Activated CD4-positive, alpha-beta T cell treated with anti-CD3 and anti-CD28 coated beads, Interleukin-2, amount 50 U/mL, for 24 hours (primary cell): ENCODE measurements around the gene HAPLN3.

Experiments
- DNase-seq, 2 donors: peaks; one replicate each; pipeline ENCODE4 v3.0.0-alpha.2; 2020; ENCODE audit warnings: low read depth in 1 of 2, low spot score in 1 of 2

The HAPLN3 gene

DNA sequence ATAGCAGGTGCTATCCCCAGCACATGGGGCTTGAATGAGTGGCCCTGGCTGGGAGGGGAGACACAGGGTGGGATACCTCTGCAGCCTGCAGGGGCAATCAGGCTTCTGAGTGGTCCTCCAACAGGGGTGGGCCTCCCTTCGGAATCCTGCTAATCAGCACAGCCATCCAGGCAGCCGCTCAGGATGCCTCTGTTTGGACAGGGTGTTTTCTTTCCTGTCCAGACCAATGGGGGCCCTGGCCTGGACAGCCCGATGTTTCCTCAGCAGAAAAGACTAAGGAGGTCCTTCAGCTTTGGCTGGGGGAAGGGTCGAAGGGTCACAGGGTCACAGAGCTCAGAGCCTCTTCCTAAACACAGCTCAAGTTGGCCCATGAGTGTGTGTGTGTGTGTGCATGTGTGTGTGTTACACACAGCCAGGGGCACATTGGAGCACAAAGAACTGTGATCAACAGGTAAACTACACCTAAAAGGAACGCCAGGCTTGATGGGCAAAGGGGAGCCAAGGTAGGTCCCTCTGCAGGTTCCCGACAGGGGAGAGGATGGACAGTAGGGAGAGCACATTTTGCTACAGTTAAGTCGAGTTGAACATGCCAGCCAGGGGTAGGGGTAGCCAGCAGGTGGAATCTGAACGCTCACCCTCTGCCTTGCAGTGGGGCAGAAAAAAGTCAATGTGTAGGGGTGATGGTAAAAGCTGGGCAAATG lies 1.1 kb upstream of the HAPLN3 start:
- DNase-seq, result no peak

DNA sequence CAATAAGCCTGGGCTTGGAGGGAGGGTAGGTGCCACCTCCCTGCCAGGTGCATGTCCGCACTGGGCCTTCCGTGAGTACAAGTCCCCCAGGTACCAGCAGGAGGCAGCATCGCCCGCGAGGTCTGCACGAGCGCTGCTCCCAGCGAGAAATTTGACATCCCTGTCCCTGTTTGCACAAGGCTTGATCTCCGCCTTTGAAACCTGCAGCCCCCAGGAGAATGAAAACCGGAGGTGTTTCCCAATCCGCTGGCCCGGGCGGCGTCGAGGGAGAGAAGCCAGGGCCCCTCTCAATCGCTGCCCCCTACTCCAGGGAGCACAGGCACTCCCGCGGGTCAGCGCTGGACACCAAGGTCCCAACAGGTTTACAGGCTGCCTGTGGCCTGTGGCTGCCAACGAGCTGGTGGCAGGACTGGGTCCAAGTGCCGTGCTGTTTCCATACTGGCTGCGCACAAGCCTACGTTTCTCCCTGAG lies 961 bp downstream of the HAPLN3 start:
- DNase-seq, result peak; percentile 73 to 78

DNA sequence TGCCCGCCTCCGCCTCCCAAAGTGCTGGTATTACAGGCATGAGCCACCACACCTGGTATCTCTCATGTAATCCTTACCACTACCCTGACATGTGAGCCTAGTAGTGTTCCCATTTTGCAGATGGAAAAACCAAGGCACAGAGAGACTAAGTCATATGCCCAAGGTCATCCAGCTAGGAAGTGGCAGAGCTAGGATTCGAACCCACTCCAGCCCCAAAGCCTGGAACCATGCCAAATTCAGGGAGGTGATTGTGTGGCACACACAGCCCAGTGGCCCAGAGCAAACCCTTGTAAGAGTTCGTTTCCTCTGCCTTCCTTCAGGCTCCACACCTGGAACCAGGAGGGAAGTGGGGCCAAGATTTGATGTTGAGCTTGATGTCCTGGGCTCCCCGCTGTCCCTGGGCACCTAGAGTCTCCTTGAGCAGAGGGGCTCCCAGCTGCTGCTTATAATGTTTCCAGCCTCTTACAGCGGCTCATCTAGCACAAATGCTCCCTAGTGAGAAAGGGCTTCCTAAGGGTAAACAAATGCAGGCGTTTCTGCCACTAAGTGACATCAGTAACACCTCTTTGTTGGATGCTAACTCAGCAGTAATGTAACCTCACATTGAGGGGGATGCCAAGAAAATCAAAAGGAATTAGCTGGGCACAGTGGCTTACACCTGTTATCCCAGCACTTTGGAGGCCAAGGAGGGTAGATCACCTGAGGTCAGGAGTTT lies 3.6 kb downstream of the HAPLN3 start:
- DNase-seq, result no peak

DNA sequence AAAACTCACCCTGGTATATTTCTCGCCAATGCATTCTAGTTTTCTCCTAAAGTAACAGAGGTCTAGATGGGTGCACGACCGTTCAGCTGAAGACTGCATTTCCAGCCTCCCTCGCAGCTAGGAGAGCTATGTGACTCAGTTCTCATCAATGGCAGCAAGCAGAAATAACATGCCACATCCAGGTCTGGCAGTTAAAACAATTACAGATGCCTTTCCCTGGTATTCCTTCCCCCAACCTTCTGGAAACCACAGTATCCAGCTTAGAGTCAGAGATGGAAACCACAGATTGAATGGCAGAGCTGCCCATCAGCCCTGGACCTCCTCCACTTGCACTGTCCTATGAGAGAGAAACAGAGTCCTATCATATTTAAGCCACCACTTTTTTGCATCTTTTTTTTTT lies 4.8 kb downstream of the HAPLN3 start:
- no peak for DNase-seq

- no peak for DNase-seq
Measured at GRCh38 chr15:88888719-88889118, 6.6 kb downstream of the HAPLN3 start.

DNA sequence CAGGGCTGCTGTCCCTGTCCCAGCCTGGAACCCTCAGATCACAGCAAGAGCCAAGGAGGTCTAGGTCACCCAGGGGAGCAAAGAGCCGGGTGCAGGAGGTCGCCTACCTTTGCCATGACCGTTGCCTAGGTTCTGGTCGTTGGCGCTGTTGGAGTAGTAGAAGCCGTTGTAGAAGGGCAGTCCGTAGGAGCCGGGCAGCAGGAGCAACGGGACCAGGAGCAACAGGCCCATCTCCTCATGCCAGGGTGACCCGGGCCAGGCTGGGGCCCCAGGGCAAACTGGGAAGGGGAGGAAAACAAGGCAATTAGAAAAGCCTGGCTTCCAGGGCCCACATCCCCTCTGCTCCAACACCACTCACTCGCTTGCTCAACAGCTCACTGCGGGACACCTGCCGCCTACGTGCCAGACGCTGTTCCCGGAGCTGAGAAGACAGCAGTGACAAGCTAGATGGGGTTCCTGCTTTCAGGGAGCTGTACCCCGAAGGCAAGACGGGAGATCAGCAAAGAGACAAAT lies 8.2 kb downstream of the HAPLN3 start:
- no peak for DNase-seq

DNA sequence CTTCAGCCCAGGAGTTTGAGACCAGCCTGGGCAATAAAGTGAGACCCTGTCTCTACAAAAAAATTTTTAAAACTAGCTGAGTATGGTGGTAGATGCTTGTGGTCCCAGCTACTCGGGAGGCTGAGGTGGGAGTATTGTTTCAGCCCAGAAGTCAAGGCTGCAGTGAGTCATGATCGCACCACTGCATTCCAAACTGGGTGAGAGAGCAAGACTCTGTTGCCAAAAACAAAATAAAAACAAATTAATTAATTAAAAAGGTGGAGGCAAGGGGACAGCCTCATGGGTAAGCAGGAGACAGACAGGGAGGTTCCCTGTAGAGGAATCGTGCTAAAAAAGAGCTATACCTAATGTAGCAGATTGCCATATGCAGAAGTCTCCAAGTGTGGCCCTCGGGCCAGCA lies 12.6 kb downstream of the HAPLN3 start:
- no peak for DNase-seq

GRCh38 chr15:88881775-88882174 lies 13.6 kb downstream of the HAPLN3 start:
- DNase-seq, result no peak

- no peak for DNase-seq
Measured at GRCh38 chr15:88880944-88881740, 14.2 kb downstream of the HAPLN3 start.

DNA sequence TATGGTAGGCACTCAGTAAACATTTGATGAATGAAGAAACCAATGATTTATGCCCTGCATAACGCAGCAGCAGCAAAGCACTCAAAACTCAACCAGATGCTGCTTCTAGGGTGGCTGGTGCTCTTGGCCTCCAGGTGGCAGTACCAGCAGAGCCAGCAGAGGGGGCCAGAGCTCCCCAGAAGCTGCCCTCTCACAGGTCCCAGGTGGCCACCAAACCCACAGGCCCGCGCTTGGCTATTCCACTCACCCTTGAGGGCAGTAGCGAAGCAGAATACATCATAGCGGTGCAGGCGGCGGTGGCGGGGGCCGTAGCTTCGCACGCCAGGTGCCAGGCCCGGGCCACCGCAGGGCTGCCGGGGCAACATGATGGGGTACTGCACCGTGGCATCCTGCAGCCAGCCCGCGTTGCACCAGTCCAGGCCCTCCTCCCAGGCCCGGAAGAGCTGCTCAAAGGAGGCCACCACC lies 16.6 kb downstream of the HAPLN3 start:
- DNase-seq, result no peak

GRCh38 chr15:88877906-88878305 lies 17.4 kb downstream of the HAPLN3 start:
- no peak for DNase-seq

DNA sequence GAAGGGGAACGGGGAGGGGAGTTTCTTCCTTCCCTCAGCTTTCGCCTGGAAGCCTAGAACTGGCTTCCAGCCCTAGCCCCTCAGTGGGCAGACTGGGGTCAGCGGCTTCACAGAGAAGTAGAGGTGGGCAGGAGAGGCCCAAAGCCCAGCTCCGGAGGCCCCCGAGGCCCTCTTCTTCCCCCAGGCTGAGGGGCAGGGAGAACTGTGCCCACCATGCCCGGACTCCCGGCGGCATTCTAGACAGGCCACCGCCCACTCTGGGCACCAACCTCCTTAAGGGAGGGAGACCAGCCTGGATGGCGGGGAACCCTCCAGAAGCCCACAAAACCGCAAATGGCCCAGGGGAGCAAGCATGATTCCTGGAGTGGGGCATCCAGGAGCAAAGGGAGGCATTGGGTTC lies 17.9 kb downstream of the HAPLN3 start:
- no peak for DNase-seq

- no peak for DNase-seq
Measured at GRCh38 chr15:88876573-88876972, 18.8 kb downstream of the HAPLN3 start.

GRCh38 chr15:88874684-88875083 lies 20.7 kb downstream of the HAPLN3 start:
- DNase-seq, result no peak

DNA sequence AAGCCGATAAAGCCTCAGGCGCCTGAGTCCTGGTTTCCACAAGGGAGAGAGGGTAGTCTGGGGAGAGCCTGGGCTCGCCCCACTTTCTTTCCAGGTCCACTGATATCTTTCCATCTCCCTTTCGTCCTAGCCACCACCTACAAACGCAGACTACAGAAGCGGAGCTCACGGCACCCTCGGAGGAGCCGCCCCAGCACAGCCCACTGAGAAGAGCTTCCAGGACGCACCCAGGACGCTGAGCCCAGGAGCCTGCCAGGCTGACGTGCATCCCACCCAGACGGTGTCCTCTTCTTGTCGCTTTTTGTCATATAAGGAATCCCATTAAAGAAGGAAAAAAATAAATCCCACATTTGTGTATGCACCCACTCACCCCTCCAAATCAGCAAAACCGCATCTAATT lies 21.1 kb downstream of the HAPLN3 start:
- no peak for DNase-seq

DNA sequence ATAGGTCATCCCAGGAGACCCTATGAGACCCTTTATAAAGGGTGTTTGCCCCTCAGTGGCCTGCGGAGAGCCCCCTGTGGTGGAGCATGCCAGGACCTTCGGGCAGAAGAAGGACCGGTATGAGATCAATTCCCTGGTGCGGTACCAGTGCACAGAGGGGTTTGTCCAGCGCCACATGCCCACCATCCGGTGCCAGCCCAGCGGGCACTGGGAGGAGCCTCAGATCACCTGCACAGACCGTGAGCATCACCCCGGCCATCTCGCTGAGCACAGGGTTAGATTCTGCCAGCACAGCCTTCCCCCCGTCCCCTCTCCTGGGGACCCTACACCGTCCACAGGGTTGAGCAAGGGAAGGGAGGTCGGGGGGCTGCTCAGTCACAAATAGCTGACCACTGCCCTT lies 21.6 kb downstream of the HAPLN3 start:
- no peak for DNase-seq

GRCh38 chr15:88872706-88873105 lies 22.6 kb downstream of the HAPLN3 start:
- no peak for DNase-seq

- DNase-seq, result no peak
Measured at GRCh38 chr15:88872106-88872505, 23.2 kb downstream of the HAPLN3 start.

DNA sequence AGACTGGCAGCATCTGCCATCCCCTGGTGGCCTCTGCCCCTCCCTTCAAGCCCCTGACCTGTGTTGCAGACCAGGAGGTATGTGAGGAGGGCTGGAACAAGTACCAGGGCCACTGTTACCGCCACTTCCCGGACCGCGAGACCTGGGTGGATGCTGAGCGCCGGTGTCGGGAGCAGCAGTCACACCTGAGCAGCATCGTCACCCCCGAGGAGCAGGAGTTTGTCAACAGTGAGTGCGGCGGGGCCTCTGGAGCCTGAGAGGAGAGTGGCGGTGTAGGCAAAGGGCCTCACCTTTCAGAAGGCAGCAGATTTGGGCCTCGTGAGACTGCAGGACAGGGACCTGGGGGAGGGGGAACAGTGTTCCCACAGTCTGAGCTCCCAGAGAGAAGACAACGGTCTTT lies 24.0 kb downstream of the HAPLN3 start:
- DNase-seq, result no peak

DNA sequence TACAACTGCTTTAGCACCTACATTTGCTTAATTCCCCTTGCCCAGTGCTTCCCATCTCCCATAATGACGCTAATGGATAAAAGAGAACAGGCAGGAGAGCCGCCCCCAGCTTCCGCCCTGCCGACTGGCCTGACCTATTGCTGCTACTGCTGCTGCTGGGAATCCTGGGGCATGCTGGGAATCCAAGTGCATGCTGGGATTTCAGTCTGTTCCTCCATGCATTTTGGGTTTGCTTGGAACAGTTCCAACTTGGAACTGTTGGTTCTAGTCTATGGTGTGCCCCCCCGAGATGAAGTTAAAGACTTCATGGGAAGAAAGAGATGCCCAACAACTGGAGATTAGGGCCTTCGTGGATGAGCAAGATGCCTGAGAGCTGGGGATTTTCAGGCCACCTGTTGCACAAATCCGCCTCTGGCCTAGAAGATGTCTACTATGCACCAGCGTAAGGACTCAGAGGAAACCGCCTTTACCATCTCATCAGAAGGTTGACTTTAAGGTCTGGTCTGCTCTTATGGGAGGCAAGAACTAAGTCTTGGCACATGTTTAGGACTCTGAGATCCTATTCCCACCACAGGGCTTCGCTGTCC lies 29.0 kb downstream of the HAPLN3 start:
- DNase-seq, result no peak

DNA sequence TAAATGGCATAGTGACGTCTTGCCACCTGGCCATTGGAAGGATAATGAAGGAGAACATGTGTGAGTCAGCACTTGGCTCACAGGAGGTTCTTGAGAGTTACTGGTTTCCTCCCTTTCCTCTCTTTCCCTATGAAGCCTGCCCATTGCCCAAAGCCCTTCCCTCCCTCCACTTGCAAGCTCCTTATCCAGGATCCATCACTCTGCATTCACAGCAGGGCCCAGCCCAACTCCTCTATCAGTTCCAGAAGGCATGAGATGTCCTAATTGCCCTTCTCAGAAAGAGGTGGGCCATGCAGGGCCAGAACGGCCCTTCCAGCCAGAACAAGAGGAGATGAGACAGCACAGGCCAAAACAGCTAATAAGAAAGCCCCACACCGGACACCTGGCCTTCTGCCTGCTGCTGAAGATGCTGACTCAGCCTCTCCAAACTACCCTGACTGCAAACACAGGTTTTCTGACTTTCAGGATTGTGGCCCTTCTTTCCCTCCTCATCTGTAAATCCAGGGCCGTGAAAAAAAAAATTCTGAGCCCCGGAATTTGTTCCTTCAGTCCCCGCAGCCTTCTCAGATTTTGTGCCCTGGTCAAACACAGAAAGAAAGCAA lies 29.7 kb downstream of the HAPLN3 start:
- no peak for DNase-seq
